SH-SY5Y (cell line): ENCODE results near the gene NOS3.

ENCODE experiments used
- GATA2 ChIP-seq: IDR thresholded peaks from 2 replicates; pipeline ENCODE4 v1.6.1; 2011; ENCODE audit warnings: mild to moderate bottlenecking, low read depth, low read length
- GATA3 ChIP-seq: IDR thresholded peaks from 2 replicates; pipeline ENCODE4 v1.6.1; 2011; ENCODE audit warnings: low read depth, mild to moderate bottlenecking, low read length, moderate library complexity

DNA sequence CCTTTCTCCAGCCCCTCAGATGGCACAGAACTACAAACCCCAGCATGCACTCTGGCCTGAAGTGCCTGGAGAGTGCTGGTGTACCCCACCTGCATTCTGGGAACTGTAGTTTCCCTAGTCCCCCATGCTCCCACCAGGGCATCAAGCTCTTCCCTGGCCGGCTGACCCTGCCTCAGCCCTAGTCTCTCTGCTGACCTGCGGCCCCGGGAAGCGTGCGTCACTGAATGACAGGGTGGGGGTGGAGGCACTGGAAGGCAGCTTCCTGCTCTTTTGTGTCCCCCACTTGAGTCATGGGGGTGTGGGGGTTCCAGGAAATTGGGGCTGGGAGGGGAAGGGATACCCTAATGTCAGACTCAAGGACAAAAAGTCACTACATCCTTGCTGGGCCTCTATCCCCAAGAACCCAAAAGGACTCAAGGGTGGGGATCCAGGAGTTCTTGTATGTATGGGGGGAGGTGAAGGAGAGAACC lies 2.1 kb downstream of the NOS3 start:
- TF ChIP-seq GATA2 (no peak), GATA3 (no peak)
